OCI-LY3 (cell line): ENCODE measurements around the gene TMEM9B.

ENCODE experiments used
- EZH2phosphoT487 ChIP-seq: fragments of 200-600 bp; shearing (Covaris generic); IDR thresholded peaks from 2 replicates; pipeline ENCODE4 v1.6.1; 2018; ENCODE audit warnings: antibody characterized with exemption, mixed run types, low read depth
- TF ChIP-seq, protein P1 (sequence below): fragments of 200-600, 300-600 bp; sonication (generic); IDR thresholded peaks from 2 replicates; pipeline ENCODE4 v1.5.1; 2014; ENCODE audit warnings: antibody characterized with exemption, low read length, low read depth

DNA sequence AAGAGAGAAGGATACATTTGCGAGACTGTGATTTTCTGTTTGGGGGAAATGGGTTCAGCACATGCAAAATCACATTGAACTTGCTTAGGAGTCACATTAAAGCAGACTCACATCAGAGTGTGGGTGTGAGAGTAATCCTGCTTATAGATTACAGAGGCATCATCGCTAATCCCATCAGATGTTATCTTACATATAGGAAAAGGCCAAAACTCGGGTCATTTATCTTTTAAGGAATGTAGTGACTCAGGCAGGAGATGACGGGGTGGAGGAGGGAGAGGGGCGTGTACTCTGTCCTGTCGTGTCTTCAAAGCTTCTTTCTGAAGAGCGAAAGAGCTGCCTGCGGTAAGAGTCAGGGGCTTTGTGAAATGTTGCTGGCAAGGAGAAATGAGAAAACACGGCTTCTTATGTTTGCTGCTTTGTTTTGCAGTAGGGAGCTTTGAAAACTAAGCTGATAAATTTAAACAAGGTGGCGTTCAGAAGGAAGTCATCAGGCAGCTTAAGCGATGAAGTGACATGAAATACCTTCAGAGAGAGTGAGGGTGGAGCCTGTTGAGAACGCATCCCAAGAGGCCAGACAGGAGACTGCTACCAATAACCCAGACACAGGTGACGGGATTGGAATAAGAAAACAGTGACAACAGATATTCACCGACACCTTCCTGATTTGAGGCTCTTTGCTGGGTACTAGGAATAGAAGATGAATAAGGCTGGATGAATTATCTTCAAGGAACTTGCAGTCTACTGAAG, 29.3 kb downstream of the TMEM9B start:
- TF ChIP-seq, protein P1, sequence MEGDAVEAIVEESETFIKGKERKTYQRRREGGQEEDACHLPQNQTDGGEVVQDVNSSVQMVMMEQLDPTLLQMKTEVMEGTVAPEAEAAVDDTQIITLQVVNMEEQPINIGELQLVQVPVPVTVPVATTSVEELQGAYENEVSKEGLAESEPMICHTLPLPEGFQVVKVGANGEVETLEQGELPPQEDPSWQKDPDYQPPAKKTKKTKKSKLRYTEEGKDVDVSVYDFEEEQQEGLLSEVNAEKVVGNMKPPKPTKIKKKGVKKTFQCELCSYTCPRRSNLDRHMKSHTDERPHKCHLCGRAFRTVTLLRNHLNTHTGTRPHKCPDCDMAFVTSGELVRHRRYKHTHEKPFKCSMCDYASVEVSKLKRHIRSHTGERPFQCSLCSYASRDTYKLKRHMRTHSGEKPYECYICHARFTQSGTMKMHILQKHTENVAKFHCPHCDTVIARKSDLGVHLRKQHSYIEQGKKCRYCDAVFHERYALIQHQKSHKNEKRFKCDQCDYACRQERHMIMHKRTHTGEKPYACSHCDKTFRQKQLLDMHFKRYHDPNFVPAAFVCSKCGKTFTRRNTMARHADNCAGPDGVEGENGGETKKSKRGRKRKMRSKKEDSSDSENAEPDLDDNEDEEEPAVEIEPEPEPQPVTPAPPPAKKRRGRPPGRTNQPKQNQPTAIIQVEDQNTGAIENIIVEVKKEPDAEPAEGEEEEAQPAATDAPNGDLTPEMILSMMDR, result no peak
- TF ChIP-seq EZH2phosphoT487, result no peak
